ENCODE data around the gene JAZF1.
"Not testable (repeated sequence)": the region's sequence is repeated elsewhere in the genome, so short reads cannot be mapped to it uniquely, and the experiment has no call there.

Gene JAZF1

GRCh38 chr7:28020302-28020940, 160.2 kb downstream of the JAZF1 start:
- H3K27ac ChIP-seq = no peak overlapping the region
- peak; percentile 40 for DNase-seq (ENCODE audit: low read depth, low spot score)

- no peak overlapping the region for H3K27ac ChIP-seq
- no peak for DNase-seq (ENCODE audit: low read depth, low spot score)
Measured at GRCh38 chr7:28018856-28019465, 161.6 kb downstream of the JAZF1 start.

DNA sequence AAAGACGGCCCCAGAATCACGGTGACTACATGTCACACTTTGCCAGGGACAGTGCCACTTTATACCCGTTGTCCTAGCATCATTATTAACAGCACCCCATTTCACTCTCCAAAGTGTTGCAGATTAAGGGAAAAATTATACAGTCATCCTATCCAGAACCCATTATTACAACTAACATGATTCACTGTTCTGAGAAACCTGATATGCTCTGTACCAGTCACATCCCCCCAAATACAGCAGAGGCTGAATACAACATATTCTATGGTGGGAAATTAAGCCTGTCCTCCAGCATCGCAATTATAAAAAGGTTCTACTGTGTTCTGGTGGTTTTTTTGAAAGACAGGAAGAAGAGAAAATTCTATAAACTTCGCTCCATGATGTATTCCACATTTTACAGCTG, 162.1 kb downstream of the JAZF1 start:
- H3K27ac ChIP-seq = no peak overlapping the region

GRCh38 chr7:28018020-28018419, 162.6 kb downstream of the JAZF1 start:
- DNase-seq (ENCODE audit: low read depth, low spot score) = no peak
- no peak overlapping the region for H3K27ac ChIP-seq

More for the DNA sequence above, 162.1 kb downstream of the JAZF1 start:
- no peak for DNase-seq (ENCODE audit: low read depth, low spot score)

DNA sequence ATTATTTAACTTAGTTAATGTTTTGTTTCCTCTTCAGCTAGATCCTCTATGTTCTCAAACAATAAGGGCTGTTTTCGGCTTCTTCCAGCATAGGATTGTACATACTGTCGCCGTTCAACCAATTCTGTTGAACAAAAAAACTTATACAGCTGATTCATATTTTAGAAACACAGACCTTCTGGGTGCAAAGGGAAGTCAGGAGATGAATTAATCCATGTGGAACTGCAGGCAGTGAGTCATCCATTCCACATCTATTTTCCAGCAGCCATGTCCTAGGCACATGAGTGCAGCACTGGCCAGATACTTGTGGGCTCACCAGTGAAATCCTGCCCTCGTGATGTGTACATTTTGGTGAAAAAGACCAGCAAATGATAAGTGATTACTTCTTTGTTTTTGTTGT, 163.2 kb downstream of the JAZF1 start:
- DNase-seq (ENCODE audit: low read depth, low spot score) = no peak

GRCh38 chr7:28016297-28016696, 164.3 kb downstream of the JAZF1 start:
- H3K27ac ChIP-seq = no peak overlapping the region
- no peak for DNase-seq (ENCODE audit: low read depth, low spot score)

More for the DNA sequence above, 163.2 kb downstream of the JAZF1 start:
- H3K27ac ChIP-seq = no peak overlapping the region

- DNase-seq (ENCODE audit: low read depth, low spot score) = no peak
- no peak overlapping the region for H3K27ac ChIP-seq
Measured at GRCh38 chr7:28015169-28015568, 165.4 kb downstream of the JAZF1 start.

DNA sequence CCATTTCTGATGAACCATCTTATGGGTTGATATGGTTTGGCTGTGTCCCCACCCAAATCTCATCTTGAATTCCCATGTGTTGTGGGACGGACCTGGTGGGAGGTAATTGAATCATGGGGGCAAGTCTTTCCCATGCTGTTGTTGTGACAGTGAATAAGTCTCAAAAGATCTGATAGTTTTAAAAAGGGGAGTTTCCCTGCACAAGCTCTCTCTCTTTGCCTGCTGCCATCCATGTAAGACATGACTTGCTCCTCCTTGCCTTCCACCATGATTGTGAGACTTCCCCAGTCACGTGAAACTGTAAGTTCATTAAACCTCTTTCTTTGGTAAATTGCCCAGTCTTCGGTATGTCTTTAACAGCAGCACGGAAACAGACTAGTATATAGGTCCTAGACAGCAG, 166.3 kb downstream of the JAZF1 start:
- H3K27ac ChIP-seq; DNase-seq (ENCODE audit: low read depth, low spot score): not testable (repeated sequence)

DNA sequence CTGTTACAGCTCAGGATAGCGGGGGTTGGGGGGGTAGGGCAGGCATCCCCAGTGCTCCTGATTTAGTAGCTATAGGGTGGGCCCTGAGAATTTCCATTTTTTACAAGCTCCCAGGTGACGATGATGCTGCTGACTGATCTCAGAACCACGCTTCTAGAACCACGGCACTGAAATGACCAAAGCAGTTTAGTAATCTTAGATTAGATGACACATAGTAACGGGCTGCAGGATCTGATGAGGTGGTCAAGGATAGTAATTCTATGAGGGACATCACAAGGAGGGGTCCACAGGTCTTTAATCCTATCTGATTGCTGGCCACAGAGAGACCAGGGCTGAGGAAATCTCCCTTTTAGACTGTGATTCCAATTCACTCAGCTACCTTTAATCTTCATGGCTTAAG, 167.2 kb downstream of the JAZF1 start:
- DNase-seq (ENCODE audit: low read depth, low spot score) = no peak
- no peak overlapping the region for H3K27ac ChIP-seq

DNA sequence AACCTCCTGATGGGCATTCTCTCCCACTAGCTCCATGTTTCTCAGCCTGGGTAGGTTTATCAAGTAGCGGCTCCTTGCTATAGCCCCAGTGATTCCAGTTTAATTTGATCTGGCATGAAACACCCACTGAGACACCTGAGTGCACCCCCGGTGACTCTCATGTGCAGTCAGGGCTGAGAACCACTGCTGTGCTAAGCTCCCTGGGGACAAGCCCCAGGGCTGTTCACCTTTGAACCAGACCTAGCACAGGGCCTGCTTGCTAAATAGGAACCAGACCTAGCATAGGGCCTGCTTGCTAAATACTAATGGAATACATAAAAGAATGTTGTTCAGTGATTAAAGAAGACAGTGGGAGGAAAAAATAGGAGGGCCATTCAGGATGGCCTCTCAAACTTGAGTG, 167.6 kb downstream of the JAZF1 start:
- DNase-seq (ENCODE audit: low read depth, low spot score) = no peak
- H3K27ac ChIP-seq = no peak overlapping the region

GRCh38 chr7:28008911-28009310, 171.7 kb downstream of the JAZF1 start:
- DNase-seq (ENCODE audit: low read depth, low spot score) = no peak
- no peak overlapping the region for H3K27ac ChIP-seq

- no peak for DNase-seq (ENCODE audit: low read depth, low spot score)
- H3K27ac ChIP-seq = no peak overlapping the region
Measured at GRCh38 chr7:28008171-28008570, 172.4 kb downstream of the JAZF1 start.

DNA sequence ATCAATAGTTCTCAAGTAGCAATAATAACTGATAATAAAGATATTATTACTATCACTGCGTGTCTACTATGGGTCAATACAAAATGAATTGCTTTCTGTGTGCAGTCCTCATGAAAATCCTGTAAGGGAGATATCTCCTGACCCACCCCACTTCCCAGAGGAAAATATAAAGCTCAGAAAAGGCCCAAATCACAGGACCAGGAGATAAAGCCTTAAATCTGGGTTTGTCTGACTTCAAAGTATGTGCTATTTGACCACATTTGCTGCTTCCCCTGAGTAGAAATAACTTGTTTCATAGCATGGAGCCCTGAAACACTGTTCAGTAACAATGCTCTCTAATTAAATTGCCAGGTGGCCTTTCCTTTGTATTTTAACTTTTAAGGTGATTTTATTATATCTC, 174.1 kb downstream of the JAZF1 start:
- DNase-seq (ENCODE audit: low read depth, low spot score) = no peak
- H3K27ac ChIP-seq = no peak overlapping the region

GRCh38 chr7:28005847-28006231, 174.8 kb downstream of the JAZF1 start:
- no peak for DNase-seq (ENCODE audit: low read depth, low spot score)
- no peak overlapping the region for H3K27ac ChIP-seq

DNA sequence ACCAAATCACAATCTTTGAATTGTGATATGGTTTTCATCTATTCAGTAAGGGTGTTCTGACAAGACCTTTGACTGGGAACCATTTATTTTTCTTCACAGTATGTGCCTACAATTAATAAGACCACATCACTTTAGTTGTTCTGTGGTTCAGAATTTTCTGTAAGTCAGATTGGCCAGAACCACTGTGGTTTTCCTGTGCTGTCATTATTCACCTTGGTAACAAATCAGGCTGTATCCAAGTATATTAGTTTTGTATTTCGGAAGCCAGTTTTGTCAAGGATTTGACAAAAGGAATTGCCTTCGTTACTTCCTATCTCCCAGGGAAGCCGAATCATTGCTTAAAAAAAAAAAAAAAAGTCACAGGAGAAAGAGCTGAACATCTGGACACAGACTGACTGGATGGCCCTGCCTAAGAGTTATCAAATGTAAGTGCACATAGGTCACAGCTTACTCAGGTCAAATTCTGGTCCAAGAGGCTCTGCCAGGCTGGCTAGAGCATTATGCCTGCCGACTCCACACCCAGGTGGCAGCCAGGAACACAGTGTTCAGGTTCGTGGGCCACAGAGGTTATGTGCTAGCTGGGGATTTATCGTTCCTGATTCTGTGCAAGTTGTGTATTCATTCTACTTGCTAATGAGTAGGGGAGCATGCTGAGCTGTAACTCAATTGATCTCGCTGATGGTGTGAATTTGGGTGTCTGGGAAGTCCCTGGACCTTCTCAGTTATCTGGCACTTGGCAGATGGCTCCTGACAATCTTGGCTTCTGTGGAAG, 175.3 kb downstream of the JAZF1 start:
- no peak overlapping the region for H3K27ac ChIP-seq
- DNase-seq (ENCODE audit: low read depth, low spot score) = no peak

- DNase-seq (ENCODE audit: low read depth, low spot score) = no peak
- H3K27ac ChIP-seq = no peak overlapping the region
Measured at GRCh38 chr7:28003408-28003807, 177.2 kb downstream of the JAZF1 start.

GRCh38 chr7:28002638-28003037, 178.0 kb downstream of the JAZF1 start:
- no peak overlapping the region for H3K27ac ChIP-seq
- no peak for DNase-seq (ENCODE audit: low read depth, low spot score)

- no peak overlapping the region for H3K27ac ChIP-seq
- DNase-seq (ENCODE audit: low read depth, low spot score) = no peak
Measured at GRCh38 chr7:28001896-28002295, 178.7 kb downstream of the JAZF1 start.

- no peak for DNase-seq (ENCODE audit: low read depth, low spot score)
- no peak overlapping the region for H3K27ac ChIP-seq
Measured at GRCh38 chr7:27999829-28000228, 180.8 kb downstream of the JAZF1 start.

DNA sequence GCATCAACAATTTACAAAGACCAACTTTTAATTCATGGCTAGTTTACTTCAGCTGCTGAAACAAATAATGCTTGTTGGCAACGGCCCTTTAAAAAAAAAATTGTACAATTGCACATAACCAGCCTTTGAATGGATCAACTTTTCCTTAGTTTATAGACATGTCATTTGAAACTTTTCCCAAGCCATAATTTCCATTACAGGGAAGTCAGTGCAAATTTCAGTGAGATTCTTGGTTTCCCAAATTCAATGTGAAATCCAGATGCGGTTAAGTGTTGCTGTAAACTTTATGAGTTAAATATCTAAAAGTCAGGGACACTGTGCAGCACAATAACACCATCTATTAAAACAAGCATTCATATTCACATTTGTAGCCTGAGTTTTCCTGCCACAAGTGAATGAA, 182.2 kb downstream of the JAZF1 start:
- H3K27ac ChIP-seq = no peak overlapping the region
- no peak for DNase-seq (ENCODE audit: low read depth, low spot score)

- H3K27ac ChIP-seq = no peak overlapping the region
- DNase-seq (ENCODE audit: low read depth, low spot score) = no peak
Measured at GRCh38 chr7:27997188-27997707, 183.3 kb downstream of the JAZF1 start.
